ENCODE measurements around the gene MEGF6.

The MEGF6 gene

DNA sequence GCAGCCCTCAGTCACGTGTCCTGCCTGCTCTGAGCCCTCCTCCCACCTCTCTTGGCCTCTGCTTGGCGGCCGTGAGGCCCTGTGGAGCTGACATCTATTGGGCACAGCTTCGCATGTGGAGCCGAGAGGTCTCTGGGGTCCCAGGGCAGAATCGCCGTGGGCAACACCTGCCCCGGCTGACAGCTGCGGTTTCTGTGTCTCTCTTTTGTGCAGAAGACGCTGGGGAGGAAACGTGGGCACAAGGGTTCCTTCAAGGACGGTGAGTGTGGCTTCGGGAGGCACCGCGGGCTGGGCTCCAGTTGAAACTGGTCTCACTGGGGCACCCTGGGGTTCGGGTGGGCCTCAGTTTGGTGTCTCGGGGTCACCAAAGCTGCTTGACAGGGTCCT, 145.4 kb downstream of the MEGF6 start:
- no peak for DNase-seq

DNA sequence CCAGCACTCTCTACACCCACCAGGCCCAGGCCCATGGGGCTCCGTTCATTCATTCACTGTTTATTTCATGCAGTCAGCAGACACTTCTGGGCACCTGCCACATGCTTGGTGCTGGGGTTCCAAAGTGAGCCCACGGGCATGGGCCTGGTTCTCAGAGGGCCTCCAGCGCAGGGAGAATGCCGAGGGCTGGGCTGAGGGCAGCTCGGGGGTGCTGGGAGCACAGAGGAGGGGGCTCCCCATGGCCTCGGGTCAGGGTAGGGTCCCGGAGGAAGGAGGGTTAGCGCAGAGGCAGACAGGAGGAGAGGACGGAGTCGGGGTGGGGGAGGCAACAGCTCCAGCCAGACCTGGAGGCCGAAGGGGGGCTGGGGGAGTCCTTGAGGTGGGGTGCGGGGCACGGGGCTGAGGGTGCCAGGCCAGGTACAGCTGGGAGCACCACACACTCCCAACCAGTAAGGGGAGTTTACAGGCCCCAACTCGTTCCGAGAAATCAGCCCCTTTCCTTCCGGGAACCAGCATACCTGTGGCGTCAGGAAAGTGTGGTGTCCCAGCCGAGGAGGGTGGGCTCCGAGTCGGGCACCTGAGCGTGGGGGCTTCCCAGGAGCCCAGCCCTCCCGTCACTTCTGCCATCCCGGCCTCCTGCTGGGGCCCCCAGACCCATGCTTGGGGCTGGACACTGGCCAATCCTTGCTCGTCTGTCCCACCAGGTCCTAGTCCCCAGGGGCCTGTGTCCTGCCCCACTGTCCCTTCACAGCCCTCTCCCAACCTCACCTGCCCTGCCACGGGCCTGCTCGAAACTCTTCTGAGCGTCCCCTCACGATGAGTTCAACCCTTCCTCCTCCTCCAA, 146.0 kb downstream of the MEGF6 start:
- no peak for DNase-seq

DNA sequence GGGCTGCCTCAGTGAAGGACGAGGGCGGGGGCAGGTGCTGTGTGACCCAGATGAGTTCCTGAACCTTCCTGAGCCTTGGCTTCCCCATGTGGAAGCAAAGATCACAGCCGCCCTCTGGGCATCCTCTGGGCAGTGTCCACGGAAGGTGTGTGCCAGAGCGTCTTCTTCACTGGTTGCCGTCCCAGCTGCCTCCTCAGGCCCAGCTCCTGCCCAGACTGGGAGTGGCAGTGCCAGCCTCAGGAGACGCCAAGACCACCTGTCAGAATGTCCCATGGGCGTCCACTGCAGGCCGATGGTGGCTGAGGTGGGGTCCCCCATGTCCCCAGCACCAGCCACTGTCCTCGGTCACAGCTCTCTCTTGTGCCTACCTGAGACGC, 146.7 kb downstream of the MEGF6 start:
- no peak for DNase-seq

DNA sequence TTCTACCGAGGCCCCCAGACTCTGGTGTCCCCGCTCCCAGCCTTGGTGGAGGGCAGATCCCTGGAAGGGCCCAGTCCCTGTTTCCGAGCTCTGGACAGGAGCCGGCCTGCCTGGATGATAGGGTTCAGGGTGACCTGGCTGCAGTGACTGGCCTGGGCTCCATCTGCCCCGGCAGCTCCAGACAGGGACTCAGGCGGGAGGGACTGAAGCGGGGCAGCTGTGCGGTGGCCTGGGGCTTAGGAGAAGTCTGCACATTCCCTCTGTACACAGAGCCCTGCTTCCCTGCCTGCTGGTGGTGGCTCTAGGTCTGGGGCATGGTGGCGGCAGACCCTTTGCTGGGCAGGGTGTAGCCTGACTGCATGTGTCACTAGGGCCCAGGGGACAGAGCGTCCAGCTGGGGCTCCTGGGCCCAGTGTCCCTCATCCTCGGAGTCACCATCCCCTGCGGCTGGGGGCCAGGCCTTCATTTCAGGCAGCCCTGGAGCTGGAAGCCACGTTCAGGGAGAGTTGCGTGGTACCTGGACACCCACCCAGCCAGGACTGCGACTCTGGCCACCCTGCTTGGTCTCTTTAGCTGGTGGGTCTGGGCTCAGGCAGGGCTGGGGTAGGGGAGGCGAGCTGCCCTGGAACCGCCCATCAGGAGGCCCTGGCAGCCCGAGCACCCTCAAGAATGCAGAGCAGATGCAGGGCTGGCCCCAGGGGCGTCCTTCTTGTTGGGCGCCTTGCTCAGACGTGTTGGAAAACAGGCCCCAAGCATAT, 147.2 kb downstream of the MEGF6 start:
- no peak for DNase-seq

DNA sequence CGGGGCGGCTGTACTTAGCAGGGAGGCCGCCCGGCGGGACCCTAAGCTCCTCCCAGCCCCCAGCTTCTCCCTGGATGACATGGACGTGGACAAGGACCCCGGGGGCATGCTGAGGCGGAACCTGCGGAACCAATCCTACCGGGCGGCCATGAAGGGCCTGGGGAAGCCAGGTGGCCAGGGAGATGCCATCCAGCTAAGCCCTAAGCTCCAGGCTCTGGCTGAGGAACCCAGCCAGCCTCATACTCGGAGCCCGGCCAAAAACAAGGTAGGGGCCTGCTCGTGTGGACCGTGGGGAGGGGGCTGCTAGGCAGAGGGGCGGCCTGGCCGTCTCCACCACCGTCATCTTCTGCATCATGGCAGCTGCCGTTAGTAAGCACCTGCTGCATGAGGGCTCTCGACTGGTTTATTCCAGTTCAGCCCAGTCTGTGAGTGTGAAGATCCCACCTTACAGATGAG, 147.9 kb downstream of the MEGF6 start:
- DNase-seq = no peak

DNA sequence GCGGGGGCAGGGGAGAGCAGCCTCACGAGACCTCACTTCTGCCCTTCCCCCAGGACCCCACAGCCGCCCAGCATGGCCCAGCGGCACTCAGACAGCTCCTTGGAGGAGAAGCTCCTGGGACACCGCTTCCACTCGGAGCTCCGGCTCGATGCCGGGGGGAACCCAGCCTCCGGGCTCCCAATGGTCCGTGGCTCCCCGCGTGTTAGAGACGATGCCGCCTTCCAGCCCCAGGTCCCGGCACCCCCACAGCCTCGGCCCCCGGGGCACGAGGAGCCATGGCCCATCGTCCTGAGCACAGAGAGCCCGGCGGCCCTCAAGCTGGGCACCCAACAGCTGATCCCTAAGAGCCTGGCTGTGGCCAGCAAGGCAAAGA, 148.3 kb downstream of the MEGF6 start:
- no peak for DNase-seq

DNA sequence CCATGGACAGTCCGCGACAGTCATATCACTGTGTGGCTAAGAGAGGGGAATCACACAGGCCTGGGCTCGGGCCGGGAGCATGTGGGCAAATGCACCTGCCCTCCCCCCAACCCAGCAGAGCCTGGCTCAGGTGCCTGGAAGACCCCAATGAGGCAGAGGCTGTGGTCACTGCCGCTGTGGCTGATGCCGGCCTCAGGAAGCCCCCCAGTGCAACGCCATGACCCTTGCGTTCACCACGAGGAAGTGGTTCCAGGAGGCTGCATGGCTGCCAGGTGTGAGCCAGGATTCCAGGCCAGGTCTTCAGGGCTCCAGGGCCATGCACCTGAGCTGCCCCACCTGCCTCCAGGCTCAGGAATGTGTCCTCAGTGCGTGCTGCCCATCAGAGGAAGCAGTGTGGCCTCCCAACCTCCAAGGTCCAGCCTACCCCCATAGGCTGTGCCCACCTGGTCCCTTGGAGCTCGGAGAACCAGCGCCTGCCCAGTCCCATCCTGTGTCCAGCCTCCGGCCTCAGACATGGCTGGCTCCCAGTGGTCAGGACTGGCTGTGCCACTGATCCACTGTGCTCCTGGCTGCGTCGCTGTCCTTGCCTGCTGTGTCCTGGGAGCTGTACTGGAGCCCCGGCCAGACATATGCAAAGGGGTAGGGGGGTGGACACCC, 148.8 kb downstream of the MEGF6 start:
- no peak for DNase-seq

DNA sequence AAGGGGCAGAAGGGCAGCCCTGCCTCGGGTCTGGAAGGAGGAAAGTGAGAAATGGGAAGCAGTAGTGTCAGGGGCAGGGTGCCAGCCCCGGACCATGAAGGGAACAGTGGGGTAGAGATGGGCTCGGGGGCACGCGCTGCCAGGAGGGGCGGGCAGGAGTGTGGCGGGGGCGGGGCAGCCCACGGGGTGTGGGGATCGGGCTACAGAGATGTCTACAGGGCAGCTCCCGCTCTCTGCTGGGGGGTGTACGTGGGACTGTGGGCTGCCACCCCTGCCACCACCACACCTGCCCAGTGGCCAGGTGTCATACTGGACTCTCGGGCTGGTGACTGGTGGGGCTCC, 149.4 kb downstream of the MEGF6 start:
- no peak for DNase-seq

DNA sequence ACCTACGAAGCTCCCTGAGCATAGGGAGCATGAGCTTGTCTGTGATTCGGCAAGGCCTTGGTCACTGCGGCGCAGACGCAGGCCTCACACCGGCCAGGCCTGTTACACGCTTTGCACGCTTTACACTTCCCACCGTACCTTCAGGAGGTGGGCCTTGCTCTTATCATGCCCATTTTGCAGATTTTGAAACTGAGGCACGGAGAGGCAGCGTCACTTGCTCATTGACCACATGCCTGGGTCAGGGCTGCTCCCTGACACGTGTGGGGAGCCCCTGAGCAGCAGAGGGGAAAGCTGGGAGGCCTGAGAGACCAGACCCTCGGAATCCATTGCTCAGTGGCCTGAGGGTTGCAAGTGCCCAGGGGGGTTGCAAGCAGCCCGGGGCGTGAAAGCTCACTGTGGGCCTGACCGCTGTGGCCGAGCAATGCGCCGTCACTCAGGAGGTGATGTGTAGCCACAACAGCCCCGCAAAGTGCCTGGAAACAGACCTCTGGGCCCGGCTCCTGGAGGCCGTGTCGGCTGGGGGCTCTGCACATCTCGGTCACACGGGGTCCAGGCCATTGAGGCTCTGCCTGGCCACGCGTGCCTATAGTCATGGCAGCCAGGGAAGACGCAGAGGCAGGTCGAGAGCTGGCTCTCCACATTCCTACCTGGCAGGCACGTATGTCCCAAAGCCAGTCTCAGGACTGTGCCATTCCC, 149.9 kb downstream of the MEGF6 start:
- no peak for DNase-seq

DNA sequence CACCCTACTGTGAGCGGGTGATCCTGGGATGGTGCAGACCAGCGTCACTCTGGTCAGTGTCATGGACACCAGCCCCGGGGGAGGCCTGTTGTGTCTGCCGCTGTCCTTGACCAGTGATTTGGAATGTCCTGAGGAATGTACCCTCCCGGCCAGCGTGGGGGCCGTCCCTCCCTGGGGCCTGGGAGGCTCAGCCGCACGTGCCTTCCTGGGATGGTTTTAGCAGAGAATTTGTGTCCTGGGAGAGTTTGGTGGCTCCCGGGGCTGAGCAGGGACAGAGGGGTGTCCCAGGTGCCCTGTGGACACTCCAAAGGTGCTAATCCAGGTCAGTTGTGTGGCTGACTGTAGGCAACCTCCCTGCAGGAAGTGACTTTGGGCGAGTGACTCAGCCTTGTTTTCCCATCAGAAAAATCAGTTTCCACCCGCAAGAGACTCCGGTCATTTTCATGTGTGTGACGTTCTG, 150.6 kb downstream of the MEGF6 start:
- no peak for DNase-seq

DNA sequence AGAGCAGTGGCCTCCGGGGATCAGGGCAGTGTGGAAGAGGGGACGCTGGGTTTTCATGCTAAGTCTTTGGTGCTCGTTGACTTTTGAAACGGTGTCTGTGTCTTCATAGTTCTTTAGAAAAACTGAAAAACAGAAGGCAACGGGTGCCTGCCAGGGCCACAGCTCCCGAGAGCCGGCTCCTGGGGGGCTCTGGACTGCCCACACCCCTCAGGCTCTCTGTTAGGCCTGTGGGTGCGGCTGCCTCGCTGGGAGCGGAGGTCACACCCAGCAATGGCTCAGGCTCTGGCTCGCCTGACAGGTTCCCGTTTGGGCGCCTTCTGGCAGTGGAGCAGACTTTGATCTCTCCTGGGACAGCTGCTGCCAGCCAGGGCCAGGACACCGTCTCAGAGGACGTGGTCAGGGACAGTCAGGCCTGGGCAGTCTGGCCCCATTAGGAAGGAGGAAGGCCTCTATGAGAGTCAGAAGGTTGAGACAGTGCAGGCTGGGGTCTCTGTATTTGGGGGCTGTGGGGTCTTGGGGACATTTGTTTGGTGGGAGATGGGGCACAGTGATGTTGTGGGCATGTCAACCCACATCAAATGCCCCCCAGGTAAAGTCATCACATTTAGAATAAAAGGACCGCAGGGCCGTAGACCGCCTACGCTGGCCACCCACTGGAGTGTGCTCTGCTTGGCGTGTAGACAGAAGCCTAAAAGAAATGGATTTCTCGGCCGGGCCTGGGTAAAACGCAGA, 151.2 kb downstream of the MEGF6 start:
- DNase-seq = no peak

DNA sequence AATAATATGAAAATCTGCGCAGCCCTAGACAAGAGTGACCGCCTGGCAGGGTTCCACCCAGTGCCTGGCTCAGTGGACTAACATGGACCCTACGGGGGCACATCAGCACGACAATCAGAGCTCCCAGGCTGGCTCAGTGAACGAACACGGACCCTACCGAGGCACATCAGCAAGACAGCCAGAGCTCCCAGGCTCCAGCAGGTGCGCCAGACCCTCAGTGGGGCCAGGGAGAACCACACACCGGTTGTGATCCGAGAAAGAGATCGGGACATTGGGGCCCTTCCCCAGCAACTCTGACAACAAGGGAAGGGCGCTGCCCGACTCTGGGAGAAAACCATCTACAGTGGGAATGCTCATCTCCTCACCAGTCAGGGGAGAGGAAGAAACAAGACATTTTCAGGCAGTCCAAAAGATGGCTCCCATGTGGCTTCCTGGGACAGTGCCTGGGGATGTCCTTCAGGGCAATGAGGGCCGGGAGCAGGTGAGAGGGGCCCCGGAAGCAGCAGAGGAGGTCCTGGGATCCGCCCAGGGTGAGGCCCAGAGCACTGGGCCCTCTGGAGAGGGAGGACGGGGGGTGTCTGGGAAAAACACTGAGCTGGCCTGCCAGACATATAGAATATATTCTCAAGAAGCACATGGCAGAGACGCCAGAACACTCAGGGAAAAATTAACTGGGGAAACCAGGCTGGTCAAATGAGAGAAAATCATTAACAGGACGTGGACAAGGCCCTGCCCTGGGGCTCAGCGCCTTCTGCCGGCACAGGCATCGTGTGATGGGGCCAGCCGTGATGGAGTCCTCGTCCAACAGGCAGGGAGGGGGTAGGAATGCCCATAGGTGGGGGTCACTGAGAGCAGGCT, 152.0 kb downstream of the MEGF6 start:
- DNase-seq = no peak

DNA sequence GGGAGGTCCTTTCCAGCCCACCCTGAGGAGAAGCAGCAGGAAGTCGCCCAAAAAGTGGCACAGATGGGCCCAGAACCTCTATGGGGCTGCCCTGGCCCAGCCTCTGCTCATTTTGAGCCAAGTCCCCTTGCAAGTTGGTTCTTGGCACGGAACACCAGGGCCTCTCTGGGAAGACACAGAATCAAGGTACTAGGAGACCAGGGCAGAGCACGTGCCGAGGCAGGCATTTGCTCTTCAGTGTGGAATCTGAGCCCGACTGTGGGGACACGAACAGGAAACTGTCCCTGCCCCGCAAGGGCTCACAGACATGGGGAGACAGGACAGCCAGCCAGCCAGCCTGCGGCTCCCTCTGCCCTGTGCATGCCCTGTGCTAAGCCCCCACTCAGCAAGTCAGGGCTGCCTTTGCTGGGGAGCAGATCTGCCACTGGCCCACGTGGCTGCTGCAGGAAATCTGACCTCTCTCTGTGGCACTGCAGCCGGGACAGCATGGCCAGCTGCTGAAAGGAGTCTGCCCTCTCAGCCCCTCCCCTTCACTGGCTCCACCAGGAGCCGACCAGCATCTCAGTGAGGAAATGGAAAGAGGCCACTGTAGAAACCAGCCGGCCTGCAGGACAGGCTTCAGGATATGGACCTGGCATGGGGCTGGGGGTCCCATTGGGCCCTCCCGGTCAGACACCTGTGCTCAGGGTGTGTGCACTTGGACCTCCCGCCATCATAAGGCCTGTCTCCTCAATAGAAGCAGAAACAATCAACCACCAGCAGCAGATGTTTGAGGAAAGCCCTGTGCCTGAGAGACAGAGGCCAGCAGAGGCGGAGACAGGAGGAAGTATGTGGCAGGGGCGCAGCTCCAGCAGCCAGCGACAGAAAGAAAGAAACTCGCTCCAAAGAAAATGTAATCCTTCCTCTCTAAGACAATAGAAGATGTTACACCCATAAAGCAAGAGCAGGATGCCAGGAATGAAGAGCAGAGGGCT, 153.1 kb downstream of the MEGF6 start:
- no peak for DNase-seq

DNA sequence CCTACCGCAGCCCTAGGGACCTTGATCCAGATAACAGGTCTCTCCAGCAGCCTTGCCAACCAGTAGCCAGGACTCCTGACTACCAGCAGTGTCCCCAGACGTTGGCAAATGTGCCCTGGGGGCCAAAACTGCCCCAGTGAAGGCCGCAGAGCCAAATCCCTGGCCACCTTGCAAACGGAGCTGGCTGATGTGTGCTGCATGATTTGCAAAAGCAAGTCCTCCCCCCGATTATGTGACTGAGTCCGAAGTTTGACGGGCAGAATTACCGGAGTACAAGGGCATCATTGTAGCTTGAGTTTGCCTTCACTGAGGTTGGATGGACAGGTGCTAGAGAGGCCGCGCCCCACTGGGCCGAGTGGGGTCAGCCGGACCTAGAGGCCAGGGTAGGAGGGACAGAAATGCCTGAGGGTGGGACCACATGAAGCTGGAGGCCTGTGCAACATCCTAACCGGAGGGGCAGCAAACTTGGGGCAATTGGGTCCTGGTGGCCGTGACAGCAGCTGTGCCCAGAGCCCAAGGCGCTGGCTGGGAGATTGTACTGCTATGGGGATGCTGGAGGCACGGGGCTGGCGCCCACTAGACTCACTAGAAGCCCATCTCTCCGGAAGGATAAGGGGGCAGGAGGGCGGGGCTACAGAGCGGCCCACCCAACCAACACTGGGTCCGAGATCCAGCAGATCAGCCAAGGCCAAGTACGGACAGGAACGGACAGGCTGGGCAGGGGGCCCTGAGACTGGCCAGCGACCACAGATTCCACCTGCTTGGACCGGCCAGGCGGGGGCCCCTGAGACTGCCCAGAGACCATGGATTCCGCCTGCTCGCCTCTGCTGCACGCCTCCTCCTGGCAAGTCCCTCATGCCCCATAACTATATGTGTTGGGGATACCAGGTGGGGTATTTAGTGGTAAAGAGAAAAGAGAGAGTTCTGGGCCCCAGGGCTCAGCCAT, 154.1 kb downstream of the MEGF6 start:
- no peak for DNase-seq

DNA sequence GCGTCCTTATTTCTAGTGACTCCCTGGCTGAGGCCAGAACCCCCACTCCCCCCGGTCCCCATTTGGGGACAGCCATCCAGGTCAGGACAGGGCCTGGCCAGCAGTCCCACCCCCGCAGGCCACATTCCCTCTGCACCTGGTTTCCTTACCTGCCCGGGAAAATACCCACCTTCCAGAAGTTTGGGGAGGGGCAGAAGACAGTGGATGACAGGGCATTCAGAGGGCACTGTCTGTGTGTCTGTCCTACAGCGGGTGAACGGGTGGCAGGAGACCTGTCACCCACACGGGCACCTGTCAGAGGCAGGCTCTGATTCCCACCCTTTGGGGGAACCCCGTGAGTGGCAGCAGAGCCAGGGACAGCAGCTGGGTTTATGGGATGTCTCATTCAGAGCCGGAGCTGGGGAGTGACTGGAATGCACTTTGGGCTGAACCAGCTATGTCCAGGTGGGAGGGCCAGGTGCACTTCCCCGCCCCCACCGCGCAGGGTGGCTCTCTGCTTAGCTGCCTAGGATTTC, 154.8 kb downstream of the MEGF6 start:
- DNase-seq = no peak

DNA sequence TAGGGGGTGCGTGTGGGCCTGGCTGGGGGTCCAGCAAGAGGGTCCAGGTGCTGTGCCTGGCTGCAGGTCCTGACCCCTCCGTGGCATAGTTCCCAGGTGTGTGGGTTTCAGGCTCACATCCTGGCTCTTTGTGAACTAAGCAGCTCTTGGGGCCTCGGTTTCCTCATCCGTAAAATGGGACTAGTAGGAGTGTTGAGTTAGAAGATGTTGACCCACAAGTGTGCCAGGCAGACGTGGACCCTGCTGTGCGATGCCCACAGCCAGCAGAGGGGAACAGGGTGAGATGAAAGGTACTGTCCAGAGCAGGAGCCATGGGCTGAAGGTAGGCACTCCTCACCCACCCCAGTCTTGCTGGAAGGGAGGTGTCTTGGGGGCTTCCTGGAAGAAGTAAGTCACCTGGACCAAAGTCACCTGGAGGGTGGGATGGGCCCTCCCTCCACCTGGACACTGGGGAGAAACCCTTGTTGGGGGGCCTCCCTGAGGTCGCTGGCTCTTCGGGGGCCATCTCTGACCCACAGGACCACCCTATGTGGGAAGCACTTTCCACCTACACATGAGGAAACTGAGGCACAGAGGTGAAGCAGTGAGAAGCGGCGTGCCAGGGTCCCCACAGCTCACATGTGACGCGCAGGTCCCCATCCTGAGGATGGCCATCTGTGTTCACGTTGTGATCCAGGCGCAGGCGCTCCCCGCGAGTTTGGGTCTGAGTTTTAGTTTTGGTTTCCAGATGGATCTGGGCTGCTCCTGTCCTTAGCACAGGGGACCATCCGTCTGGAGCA, 155.4 kb downstream of the MEGF6 start:
- DNase-seq = no peak

DNA sequence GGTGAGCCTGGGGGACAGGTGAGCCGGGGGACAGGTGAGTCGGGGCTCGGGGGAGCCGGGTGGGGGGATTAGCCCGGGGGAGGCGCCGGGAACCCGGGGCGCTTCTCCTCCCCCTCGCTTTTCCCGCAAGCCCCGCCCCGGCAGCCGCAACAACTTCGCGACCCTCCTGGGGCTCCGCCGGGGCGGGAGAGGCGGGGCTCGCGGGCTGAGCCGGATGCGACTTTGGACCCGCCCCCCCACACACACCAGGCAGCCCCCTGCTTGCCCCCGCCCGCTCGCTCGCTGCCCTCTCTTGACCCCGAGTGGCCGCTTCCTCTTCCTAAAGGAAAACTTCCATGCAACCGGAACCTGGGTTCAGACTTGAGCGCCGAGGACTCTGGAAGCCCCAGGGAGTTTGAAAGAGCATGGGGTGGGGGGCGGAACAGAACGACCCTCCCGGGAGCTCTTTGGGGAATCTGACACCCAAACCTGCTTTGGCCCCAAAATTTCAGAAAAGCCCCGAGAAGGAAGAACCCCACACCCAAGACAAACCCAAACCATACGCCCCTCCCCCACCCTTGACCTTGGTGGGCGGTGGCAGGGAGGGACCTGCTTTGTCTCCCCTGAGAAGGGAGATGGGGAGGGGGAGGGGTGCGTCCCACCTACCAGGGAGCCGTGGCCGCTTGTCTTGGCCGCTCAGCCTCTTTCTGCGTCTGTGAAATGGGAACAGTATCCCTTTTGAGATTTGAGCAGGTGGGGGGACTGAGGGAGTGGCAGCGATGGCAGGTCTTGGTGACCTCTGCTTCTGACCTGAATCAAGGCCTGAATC, 156.3 kb downstream of the MEGF6 start:
- DNase-seq = no peak
